HCT116 (cell line): ENCODE data around the gene VASH2.

ENCODE experiments used
- ATF3 ChIP-seq: IDR thresholded peaks from 2 replicates; pipeline ENCODE4 v1.6.1; 2012
- CBX3 ChIP-seq: IDR thresholded peaks from 2 replicates; pipeline ENCODE4 v1.6.1; 2012; ENCODE audit warnings: low read depth
- EZH2 ChIP-seq: fragments of 200-600 bp; sonication (generic); IDR thresholded peaks from 2 replicates; pipeline ENCODE4 v1.6.1; 2017; ENCODE audit warnings: antibody characterized with exemption, mixed run types
- EZH2phosphoT487 ChIP-seq: fragments of 200-600 bp; IDR thresholded peaks from 2 replicates; pipeline ENCODE4 v1.6.1; 2018; ENCODE audit warnings: antibody characterized with exemption, borderline replicate concordance
- FOSL1 ChIP-seq: IDR thresholded peaks from 2 replicates; pipeline ENCODE4 v1.6.1; 2012; ENCODE audit warnings: low read depth
- POLR2A ChIP-seq: IDR thresholded peaks from 2 replicates; pipeline ENCODE4 v1.7.0; 2011; ENCODE audit warnings: borderline replicate concordance; ENCODE audit not compliant: insufficient read depth, insufficient read length; ENCODE audit errors: extremely low read depth
- POLR2AphosphoS5 ChIP-seq: IDR thresholded peaks from 2 replicates; pipeline ENCODE4 v1.6.1; 2011; ENCODE audit warnings: mild to moderate bottlenecking, low read depth, low read length, moderate library complexity
- SP1 ChIP-seq: IDR thresholded peaks from 2 replicates; pipeline ENCODE4 v1.6.1; 2012; ENCODE audit warnings: low read depth
- ZBTB33 ChIP-seq: IDR thresholded peaks from 2 replicates; pipeline ENCODE4 v1.6.1; 2011; ENCODE audit warnings: mild to moderate bottlenecking, low read length, moderate library complexity; ENCODE audit not compliant: insufficient replicate concordance; ENCODE audit errors: extremely low read depth
- ZNF274 ChIP-seq: fragments of 200-500 bp; sonication (Bioruptor generic); IDR thresholded peaks from 2 replicates; pipeline ENCODE4 v1.6.1; 2014; ENCODE audit warnings: mild to moderate bottlenecking, low read depth, low read length, inconsistent platforms
- TF ChIP-seq, protein P1 (sequence below), 3 experiments: fragments of 200-600 bp in 1 of 3; sonication (generic) in 1 of 3; IDR thresholded peaks in 2 of 3; conservative IDR thresholded peaks in 1 of 3; 2 replicates each; pipeline ENCODE4 v1.5.1; 2012 to 2017; ENCODE audit warnings: low read depth in 2 of 3, low read length in 2 of 3, antibody characterized with exemption in 1 of 3, borderline replicate concordance in 1 of 3, control low read depth in 1 of 3, mild to moderate bottlenecking in 1 of 3, mixed read lengths in 1 of 3, mixed run types in 1 of 3, moderate library complexity in 1 of 3; ENCODE audit not compliant: insufficient read depth in 1 of 3
- TF ChIP-seq, protein P2 (sequence below): IDR thresholded peaks from 2 replicates; pipeline ENCODE4 v1.6.1; 2012; ENCODE audit warnings: low read depth

- TF ChIP-seq, protein P1, sequence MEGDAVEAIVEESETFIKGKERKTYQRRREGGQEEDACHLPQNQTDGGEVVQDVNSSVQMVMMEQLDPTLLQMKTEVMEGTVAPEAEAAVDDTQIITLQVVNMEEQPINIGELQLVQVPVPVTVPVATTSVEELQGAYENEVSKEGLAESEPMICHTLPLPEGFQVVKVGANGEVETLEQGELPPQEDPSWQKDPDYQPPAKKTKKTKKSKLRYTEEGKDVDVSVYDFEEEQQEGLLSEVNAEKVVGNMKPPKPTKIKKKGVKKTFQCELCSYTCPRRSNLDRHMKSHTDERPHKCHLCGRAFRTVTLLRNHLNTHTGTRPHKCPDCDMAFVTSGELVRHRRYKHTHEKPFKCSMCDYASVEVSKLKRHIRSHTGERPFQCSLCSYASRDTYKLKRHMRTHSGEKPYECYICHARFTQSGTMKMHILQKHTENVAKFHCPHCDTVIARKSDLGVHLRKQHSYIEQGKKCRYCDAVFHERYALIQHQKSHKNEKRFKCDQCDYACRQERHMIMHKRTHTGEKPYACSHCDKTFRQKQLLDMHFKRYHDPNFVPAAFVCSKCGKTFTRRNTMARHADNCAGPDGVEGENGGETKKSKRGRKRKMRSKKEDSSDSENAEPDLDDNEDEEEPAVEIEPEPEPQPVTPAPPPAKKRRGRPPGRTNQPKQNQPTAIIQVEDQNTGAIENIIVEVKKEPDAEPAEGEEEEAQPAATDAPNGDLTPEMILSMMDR (IDR thresholded peaks at IDR 0.05 in 2 of 3, conservative IDR thresholded peaks at IDR 0.05 in 1 of 3; ENCODE audit: borderline replicate concordance in 1 of 3, insufficient read depth in 1 of 3, low read depth in 2 of 3, low read length in 2 of 3) = no peak
- no peak for TF ChIP-seq ZNF274
- no peak for TF ChIP-seq EZH2
- no peak for TF ChIP-seq ZBTB33
- TF ChIP-seq FOSL1 = no peak
- no peak for TF ChIP-seq CBX3
- no peak for TF ChIP-seq SP1
- TF ChIP-seq POLR2A = no peak
- no peak for TF ChIP-seq EZH2phosphoT487
- TF ChIP-seq POLR2AphosphoS5 = no peak
- no peak for TF ChIP-seq ATF3
- TF ChIP-seq, protein P2, sequence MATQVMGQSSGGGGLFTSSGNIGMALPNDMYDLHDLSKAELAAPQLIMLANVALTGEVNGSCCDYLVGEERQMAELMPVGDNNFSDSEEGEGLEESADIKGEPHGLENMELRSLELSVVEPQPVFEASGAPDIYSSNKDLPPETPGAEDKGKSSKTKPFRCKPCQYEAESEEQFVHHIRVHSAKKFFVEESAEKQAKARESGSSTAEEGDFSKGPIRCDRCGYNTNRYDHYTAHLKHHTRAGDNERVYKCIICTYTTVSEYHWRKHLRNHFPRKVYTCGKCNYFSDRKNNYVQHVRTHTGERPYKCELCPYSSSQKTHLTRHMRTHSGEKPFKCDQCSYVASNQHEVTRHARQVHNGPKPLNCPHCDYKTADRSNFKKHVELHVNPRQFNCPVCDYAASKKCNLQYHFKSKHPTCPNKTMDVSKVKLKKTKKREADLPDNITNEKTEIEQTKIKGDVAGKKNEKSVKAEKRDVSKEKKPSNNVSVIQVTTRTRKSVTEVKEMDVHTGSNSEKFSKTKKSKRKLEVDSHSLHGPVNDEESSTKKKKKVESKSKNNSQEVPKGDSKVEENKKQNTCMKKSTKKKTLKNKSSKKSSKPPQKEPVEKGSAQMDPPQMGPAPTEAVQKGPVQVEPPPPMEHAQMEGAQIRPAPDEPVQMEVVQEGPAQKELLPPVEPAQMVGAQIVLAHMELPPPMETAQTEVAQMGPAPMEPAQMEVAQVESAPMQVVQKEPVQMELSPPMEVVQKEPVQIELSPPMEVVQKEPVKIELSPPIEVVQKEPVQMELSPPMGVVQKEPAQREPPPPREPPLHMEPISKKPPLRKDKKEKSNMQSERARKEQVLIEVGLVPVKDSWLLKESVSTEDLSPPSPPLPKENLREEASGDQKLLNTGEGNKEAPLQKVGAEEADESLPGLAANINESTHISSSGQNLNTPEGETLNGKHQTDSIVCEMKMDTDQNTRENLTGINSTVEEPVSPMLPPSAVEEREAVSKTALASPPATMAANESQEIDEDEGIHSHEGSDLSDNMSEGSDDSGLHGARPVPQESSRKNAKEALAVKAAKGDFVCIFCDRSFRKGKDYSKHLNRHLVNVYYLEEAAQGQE = no peak
Observed at GRCh38 chr1:212990276-212990675, 39.9 kb downstream of the VASH2 start.
